HG03097 (cell line): ENCODE data around the gene GPR148.

ENCODE experiments used
- ATAC-seq: cut with Tn5 transposase; IDR thresholded peaks from one replicate; pipeline ENCODE4 v1.9.1; 2021; ENCODE audit not compliant: unreplicated experiment, low FRiP score

Gene GPR148

DNA sequence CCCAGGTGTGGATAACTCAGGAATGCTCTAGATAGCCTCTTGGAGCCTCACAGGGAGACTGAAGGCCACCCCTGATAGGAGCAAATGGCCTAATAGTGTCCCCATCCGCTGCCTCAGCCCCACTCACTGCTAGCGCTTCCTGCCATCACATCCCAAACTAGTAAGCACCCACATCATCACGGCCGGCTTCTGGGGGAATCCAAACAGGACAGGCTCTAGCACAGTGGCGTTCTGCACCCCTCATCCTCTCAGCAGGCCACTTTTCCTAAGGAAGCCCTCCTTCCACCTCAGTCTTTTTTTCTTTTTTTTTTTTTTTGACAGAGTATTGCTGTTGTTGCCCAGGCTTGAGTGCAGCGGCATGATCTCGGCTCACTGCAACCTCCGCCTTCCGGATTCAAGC is 20.2 kb downstream of the GPR148 start:
- ATAC-seq = no peak

- no peak for ATAC-seq
These were observed 20.8 kb downstream of the GPR148 start for GRCh38 chr2:130749641-130750040.

GRCh38 chr2:130754811-130755210 is 25.9 kb downstream of the GPR148 start:
- no peak for ATAC-seq

- no peak for ATAC-seq
These were observed 26.6 kb downstream of the GPR148 start, which contains the start of gene AMER3 for GRCh38 chr2:130755256-130756052. TSS of gene AMER3 (plus strand) at chr2:130755540. CDS start at chr2:130762073, 6,533 bp downstream.

DNA sequence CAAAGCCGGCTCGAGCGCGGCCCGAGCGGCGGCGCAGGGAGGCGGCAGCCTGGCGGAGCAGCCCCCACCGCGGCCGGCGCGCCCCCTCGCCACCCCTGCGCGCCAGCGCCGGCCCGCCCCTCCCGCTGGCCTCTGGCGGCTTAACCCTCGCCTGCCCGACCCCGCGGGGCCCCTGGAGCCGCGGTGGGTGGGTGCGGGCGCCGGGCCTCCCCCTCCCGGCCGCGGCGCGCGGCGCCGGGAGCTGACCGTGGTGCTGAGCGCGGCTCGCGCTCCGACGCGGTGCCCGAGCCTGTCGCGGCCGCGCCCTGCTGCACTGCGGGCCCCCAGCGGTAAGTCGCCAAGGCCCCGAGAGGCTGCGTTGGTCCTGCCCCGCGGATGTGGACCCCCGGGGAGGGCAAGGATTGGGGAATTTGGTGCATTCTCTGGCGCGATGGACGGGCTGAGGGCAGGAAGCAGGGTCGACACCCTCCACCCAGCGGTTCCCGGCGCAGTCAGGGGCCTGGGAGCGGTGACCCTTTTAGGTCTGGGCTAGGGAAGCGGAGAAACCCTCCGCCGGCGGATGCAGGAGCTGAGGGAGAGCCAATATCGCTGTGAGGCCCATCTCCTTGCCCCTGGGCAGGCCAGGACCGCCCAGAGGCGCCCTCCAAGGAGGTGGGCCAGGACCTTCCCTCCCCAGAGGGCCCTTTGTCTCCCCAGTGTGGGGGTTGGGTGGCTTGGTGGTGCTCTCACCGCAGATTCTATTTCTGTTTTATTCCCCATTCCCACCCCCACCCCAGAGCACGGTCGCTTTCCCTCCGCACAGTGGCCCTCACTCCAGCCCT is 27.4 kb downstream of the GPR148 start:
- no peak for ATAC-seq

GRCh38 chr2:130756874-130757668 is 28.2 kb downstream of the GPR148 start:
- ATAC-seq = no peak

- ATAC-seq = no peak
These were observed 31.3 kb downstream of the GPR148 start for GRCh38 chr2:130759906-130760753.

- no peak for ATAC-seq
These were observed 32.2 kb downstream of the GPR148 start for GRCh38 chr2:130760754-130761751.

GRCh38 chr2:130762031-130762909 is 33.4 kb downstream of the GPR148 start:
- ATAC-seq = no peak

DNA sequence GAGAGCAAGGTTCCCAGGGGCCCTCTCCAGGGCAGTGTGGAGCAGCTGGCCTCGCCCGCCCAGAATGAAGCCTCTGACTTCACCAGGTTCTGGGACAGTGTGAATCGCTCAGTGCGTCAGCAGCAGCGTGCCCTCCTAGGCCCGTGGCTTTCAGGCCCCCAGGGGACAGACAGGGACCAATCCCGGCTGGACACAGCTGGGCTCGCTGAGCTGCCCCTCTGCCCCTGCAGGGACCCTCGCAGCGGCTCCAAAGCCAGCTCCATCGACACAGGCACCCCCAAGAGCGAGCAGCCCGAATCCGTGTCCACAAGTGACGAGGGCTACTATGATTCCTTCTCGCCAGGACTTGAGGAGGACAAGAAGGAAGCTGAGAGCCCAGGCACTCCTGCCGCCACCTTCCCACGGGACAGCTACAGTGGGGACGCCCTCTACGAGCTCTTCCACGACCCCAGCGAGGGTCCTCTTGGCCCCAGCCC is 34.1 kb downstream of the GPR148 start:
- no peak for ATAC-seq

DNA sequence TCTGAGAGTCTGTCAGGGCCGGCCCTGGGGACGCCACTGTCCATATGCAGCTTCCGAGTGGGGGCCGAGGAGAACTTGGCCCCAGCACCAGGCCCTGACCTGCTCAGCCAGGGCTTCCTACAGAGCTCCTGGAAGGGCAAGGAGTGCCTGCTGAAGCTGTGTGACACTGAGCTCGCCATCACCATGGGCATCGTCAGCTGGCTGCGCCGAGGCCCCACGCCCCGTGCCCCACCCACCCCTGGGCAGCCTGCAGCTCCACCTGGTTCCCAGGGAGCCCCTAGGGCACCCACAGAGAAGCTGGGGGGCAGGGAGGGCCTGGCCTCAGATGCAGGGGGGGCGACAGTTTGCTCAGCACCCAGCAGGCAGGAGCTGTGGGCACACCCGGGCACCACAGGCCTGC is 34.5 kb downstream of the GPR148 start:
- no peak for ATAC-seq

GRCh38 chr2:130764035-130764820 is 35.4 kb downstream of the GPR148 start:
- ATAC-seq = no peak

- no peak for ATAC-seq
These were observed 35.9 kb downstream of the GPR148 start for GRCh38 chr2:130764821-130765115.

DNA sequence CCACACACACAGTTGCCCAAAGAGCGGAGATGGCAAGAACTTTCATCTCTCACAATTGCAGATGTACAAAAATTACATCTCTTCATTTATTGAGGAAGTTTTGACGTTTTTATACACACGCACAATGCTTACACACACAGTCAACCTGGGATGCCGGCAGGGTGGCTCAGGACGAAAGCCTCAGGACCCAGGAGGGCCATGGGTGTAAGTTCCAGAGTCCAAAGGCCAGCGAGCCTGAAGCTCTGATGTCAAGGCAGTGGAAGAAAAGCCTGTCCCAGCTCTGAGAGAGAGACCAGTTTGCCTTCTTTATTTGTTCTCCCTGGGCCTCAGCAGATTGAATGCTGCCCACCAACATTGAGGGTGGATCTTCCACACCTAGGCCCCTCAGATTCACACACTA is 36.6 kb downstream of the GPR148 start:
- ATAC-seq = no peak

- no peak for ATAC-seq
These were observed 37.2 kb downstream of the GPR148 start for GRCh38 chr2:130766037-130766436.

DNA sequence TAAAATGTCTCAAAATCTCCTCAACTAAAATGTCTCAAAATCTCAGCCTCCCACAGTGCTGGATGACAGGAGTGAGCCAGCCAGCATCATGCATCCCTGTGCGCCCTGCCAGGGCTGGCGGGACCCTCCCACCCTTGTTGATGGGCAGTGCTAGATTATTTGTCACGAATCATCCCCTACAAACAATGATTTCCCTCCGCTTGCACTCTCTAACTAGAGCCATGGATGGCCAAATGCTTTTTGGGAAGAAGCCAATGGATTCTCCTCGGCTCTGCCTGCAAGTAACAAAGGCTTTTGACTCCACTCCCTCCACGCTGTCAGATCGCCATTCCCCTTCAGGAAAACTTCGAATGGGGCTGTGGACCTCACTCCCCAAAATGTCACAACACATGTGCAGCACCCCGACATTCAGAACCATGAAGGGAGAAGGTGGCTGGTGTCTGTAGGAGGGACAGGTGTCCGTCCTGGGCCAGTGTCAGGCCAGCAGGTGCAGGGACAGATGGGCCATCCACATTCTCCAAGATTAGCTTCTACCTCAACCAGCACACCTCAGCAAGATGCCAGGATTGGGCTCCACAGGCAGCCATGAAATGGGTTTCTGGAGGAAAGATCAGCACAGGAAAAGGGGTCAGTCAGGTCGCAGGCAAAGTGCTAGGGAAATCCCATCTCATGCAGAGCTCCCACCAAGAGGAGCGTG is 38.0 kb downstream of the GPR148 start:
- ATAC-seq = no peak

GRCh38 chr2:130767408-130767775 is 38.5 kb downstream of the GPR148 start:
- ATAC-seq = no peak
